Subcutaneous adipose tissue (tissue), 4 donors: ENCODE data around the gene TEX47. TPM values are rescaled to one million over a fixed set of nuclear protein-coding genes. Genes with fewer than 3 reads are reported as not detected.

ENCODE experiments used
- total RNA-seq, 4 donors: library from RNA; depleted of rRNA; stranded (reverse); fragments of >200 nt; gene quantifications; one replicate each; pipeline ENCODE4 v1.1.0, GENCODE V29; 2016
- TF ChIP-seq, protein P1 (sequence below): fragments of 450-650 bp; IDR thresholded peaks from one replicate; pipeline ENCODE4 v1.5.1; 2016; ENCODE audit warnings: low read depth, mild to moderate bottlenecking, control low read depth, antibody characterized with exemption, moderate library complexity

The TEX47 gene
- total RNA-seq, 4 donors from 2014 or later, result not detected

DNA sequence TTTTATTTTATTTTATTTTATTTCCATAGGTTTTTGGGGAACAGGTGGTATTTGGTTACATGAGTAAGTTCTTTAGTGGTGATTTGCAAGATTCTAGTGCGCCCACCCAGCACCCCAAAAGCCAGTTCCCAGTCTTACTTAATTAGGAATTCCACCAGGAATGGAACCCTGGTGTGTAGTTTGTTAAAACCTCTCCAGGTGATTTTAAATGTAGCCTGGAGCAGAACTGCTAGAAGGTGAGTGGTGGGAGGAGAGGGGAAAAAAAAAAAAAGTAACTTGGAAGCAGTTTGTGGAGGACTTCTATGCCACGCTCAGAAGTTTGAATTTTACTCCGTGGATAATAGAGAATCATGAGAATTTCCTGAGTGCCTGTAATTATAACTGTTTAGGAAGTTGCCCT lies 5.5 kb upstream of the TEX47 start:
- TF ChIP-seq, protein P1, sequence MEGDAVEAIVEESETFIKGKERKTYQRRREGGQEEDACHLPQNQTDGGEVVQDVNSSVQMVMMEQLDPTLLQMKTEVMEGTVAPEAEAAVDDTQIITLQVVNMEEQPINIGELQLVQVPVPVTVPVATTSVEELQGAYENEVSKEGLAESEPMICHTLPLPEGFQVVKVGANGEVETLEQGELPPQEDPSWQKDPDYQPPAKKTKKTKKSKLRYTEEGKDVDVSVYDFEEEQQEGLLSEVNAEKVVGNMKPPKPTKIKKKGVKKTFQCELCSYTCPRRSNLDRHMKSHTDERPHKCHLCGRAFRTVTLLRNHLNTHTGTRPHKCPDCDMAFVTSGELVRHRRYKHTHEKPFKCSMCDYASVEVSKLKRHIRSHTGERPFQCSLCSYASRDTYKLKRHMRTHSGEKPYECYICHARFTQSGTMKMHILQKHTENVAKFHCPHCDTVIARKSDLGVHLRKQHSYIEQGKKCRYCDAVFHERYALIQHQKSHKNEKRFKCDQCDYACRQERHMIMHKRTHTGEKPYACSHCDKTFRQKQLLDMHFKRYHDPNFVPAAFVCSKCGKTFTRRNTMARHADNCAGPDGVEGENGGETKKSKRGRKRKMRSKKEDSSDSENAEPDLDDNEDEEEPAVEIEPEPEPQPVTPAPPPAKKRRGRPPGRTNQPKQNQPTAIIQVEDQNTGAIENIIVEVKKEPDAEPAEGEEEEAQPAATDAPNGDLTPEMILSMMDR, result no peak

- TF ChIP-seq, protein P1, result no peak
Observed at GRCh38 chr7:88792361-88792760, 3.2 kb downstream of the TEX47 start.

- TF ChIP-seq, protein P1, result no peak
Observed at GRCh38 chr7:88791891-88792290, 3.6 kb downstream of the TEX47 start.

DNA sequence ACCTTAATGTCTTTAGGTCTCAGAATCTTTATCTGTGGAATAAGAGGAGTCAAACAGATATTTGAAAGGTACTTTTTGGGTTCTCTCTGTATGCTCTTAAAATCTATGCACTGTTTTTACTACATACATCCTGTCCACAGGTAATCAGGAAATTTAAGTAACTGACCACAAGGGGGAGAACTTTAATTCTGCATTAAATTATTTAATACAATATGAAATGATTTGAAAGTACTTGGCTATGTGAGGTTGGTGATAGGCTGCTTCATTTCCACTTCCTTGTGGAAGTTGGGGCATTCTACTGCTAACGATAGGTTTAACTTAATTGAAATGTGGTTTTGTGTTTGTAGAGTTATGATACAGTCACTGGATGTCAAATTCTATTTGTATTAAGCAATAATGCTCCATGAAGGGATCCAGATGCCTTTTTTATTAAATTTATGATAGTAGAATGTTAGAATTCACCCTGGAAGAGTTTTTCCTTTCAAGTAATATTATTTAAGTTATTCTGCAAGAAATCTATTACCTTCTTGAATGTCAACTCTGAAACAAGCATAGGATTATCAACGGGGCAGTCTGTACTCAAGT lies 6.0 kb downstream of the TEX47 start:
- TF ChIP-seq, protein P1, result no peak

DNA sequence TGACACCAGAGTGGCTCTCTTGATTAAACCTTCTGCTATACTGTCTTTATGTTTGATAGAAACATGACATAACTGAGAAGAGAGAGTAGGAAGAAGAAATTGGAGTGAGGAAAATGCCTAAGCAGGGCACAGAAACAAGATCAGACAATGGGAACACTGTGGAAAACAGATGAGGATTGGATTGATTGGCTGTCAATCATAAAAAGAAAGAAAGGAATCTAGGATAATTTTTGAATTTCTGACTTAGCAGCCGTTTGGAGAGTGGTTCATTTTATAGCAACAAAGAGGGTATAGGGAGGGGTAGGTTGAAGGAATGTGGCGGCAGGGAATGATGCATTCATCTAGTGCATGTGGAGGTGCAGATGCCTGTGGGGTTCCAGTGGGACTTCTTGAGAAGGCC lies 7.8 kb downstream of the TEX47 start:
- TF ChIP-seq, protein P1, result no peak

- TF ChIP-seq, protein P1, result no peak
Observed at GRCh38 chr7:88775838-88776237, 19.7 kb downstream of the TEX47 start.

- TF ChIP-seq, protein P1, result no peak
Observed at GRCh38 chr7:88772776-88773175, 22.8 kb downstream of the TEX47 start.
